Heart left ventricle (tissue), 13 donors: ENCODE data around the gene FAM8A1.

ENCODE experiments used
- CTCF ChIP-seq, 12 donors: fragments of 200-600 bp; sonication (generic) in 4 of 12; IDR thresholded peaks; one replicate each; pipeline versions ENCODE4 v1.5.0 to v1.8.0; 2018 to 2022; ENCODE audit warnings: antibody characterized with exemption in 12 of 12, mild to moderate bottlenecking in 5 of 12
- POLR2A ChIP-seq, 2 donors: fragments of 450-650 bp; IDR thresholded peaks; one replicate each; pipeline ENCODE4 v1.6.1; 2017; ENCODE audit warnings: antibody characterized with exemption in 2 of 2, mild to moderate bottlenecking in 2 of 2, moderate library complexity in 2 of 2
- donor health status: ischemic (EF 13 %, LVEDD 7.1; RV severe dilation, severe dysfunction).
- donor health status: DM: no; HTN: yes; CAD: no.
- donor health status: DM: no; HTN: no; CAD: no.
- donor health status: ischemic (EF 25% LVEDD 6.9; RV normal size, moderate dysfunction).
- donor health status: ischemic (EF 25% LVEDD 5.7; RV mildly dilated, moderate dysfunction).
- donor health status: ischemic (EF 35%, LVEDD 5.7; RV mildly dilated, moderate dysfunction).
- donor health status: nonischemic (EF 11% LVEDD 7.7; RV severe dilation, severe dysfunction).
- donor health status: DM: yes; HTN: yes; CAD: no.
- donor health status: PGD.
- donor health status: ischemic (EF 29% LVEDD 5.4; RV normal size, mild dysfunction).
- donor health status: nonischemic (EF 23%, LVEDD 6.1; RV moderate dilation, normal function).

- TF ChIP-seq CTCF (IDR thresholded peaks at IDR 0.05) (no peak), POLR2A (IDR thresholded peaks at IDR 0.05) (no peak)
These were observed 48.6 kb upstream of the FAM8A1 start for GRCh38 chr6:17551383-17551958.
